NB4 (cell line): Measurements from ENCODE around the gene SNTB2.

Source experiments
- CTCF ChIP-seq: IDR thresholded peaks from one replicate; pipeline ENCODE4 v1.5.1; 2012; ENCODE audit warnings: low read depth, low read length
- MAX ChIP-seq: IDR thresholded peaks from 2 replicates; pipeline ENCODE4 v1.6.1; 2011; ENCODE audit warnings: low read depth, low read length
- MYC ChIP-seq: IDR thresholded peaks from 2 replicates; pipeline ENCODE4 v1.6.1; 2011; ENCODE audit warnings: low read depth, low read length
- POLR2A ChIP-seq: IDR thresholded peaks from 2 replicates; pipeline ENCODE4 v1.6.1; 2011; ENCODE audit warnings: mild to moderate bottlenecking; ENCODE audit not compliant: insufficient read length; ENCODE audit errors: extremely low read depth

GRCh38 chr16:69169051-69169450, 17.9 kb upstream of the SNTB2 start:
- TF ChIP-seq CTCF: no peak
- TF ChIP-seq POLR2A: no peak
- TF ChIP-seq MAX: no peak
- no peak for TF ChIP-seq MYC
